ENCODE results near the gene SCN3B. TPM values are rescaled to one million over a fixed set of nuclear protein-coding genes. Genes with fewer than 3 reads are reported as not detected.

SCN3B gene
- total RNA-seq, 2 experiments from 2014 or later, result not detected

GRCh38 chr11:123690485-123690884, 36.1 kb upstream of the SCN3B start:
- H3K4me2 ChIP-seq (ENCODE audit: low read length), result no peak overlapping the region
- H3K4me1 ChIP-seq (ENCODE audit: insufficient read depth, low read length, poor library complexity, severe bottlenecking), result no peaks in the 10 kb centered on the region
- H3K36me3 ChIP-seq (ENCODE audit: insufficient read depth, low read length), result no peaks in the 10 kb centered on the region
- ChIA-PET CTCF (ENCODE audit: unreplicated experiment) (no interaction called here), POLR2A (interaction anchor here (0.7 to 0.9 kb wide), 2 partner anchors 65 to 77 kb away, joined by 3 read pairs; no protein-coding TSS in a partner anchor)
- H3K79me2 ChIP-seq (ENCODE audit: insufficient read depth, low read depth, low read length), result no peaks in the 10 kb centered on the region
- BruUV-seq (replicated peaks), result no TSS peak
- no peak for TF ChIP-seq EZH2phosphoT487 (IDR thresholded peaks at IDR 0.05; ENCODE audit: borderline replicate concordance, low read depth, low read length)
- TF ChIP-seq CTCF (conservative IDR thresholded peaks at IDR 0.05; ENCODE audit: low read length), result no peak
- no peaks in the 10 kb centered on the region for H3K9me2 ChIP-seq (ENCODE audit: insufficient read depth, low read length)
- H3K27ac ChIP-seq (ENCODE audit: low read depth, low read length, poor library complexity, severe bottlenecking), result no peak overlapping the region
- no peak overlapping the region for H3K4me3 ChIP-seq (ENCODE audit: low read depth, low read length, poor library complexity, severe bottlenecking)
- H4K20me1 ChIP-seq (ENCODE audit: insufficient read depth, low read length), result no peaks in the 10 kb centered on the region
- no peak for DNase-seq (ENCODE audit: low spot score)
- intact Hi-C loops (cut with micrococcal nuclease; ENCODE audit: unreplicated experiment), result no loop called here
- H2AFZ ChIP-seq (ENCODE audit: low read length), result no peak overlapping the region
- H3K9me3 ChIP-seq (ENCODE audit: low read length), result no peaks in the 10 kb centered on the region

GRCh38 chr11:123684601-123685000, 30.2 kb upstream of the SCN3B start:
- DNase-seq (ENCODE audit: low spot score), result no peak
- intact Hi-C loops (cut with micrococcal nuclease; ENCODE audit: unreplicated experiment), result no loop called here
- POLR2A ChIA-PET, result no interaction called here
- Histone ChIP-seq H4K20me1 (ENCODE audit: insufficient read depth, low read length) (no peaks in the 10 kb centered on the region), H3K4me3 (ENCODE audit: low read depth, low read length, poor library complexity, severe bottlenecking) (no peak overlapping the region), H3K36me3 (ENCODE audit: insufficient read depth, low read length) (no peaks in the 10 kb centered on the region), H3K79me2 (ENCODE audit: insufficient read depth, low read depth, low read length) (no peaks in the 10 kb centered on the region), H3K9me3 (ENCODE audit: low read length) (no peaks in the 10 kb centered on the region), H3K4me1 (ENCODE audit: insufficient read depth, low read length, poor library complexity, severe bottlenecking) (peaks cover 4% of the 10 kb centered on the region), H2AFZ (ENCODE audit: low read length) (no peak overlapping the region), H3K27ac (ENCODE audit: low read depth, low read length, poor library complexity, severe bottlenecking) (no peak overlapping the region), H3K4me2 (ENCODE audit: low read length) (no peak overlapping the region), H3K9me2 (ENCODE audit: insufficient read depth, low read length) (no peaks in the 10 kb centered on the region)
- CTCF ChIA-PET (ENCODE audit: unreplicated experiment), result no interaction called here
- BruUV-seq (replicated peaks), result no TSS peak
- TF ChIP-seq EZH2phosphoT487 (IDR thresholded peaks at IDR 0.05; ENCODE audit: borderline replicate concordance, low read depth, low read length) (no peak), CTCF (conservative IDR thresholded peaks at IDR 0.05; ENCODE audit: low read length) (no peak)

GRCh38 chr11:123683428-123684170, 29.2 kb upstream of the SCN3B start:
- H3K36me3 ChIP-seq (ENCODE audit: insufficient read depth, low read length), result no peaks in the 10 kb centered on the region
- intact Hi-C loops (cut with micrococcal nuclease; ENCODE audit: unreplicated experiment), result no loop called here
- H3K9me3 ChIP-seq (ENCODE audit: low read length), result no peaks in the 10 kb centered on the region
- peaks cover 4% of the 10 kb centered on the region for H3K4me1 ChIP-seq (ENCODE audit: insufficient read depth, low read length, poor library complexity, severe bottlenecking)
- DNase-seq (ENCODE audit: low spot score), result no peak
- TF ChIP-seq CTCF (conservative IDR thresholded peaks at IDR 0.05; ENCODE audit: low read length) (no peak), EZH2phosphoT487 (IDR thresholded peaks at IDR 0.05; ENCODE audit: borderline replicate concordance, low read depth, low read length) (no peak)
- ChIA-PET CTCF (ENCODE audit: unreplicated experiment) (interaction anchor here (0.6 kb wide), 1 partner anchor 494 kb away, joined by 3 read pairs; no protein-coding TSS in a partner anchor), POLR2A (no interaction called here)
- no peaks in the 10 kb centered on the region for H3K79me2 ChIP-seq (ENCODE audit: insufficient read depth, low read depth, low read length)
- H2AFZ ChIP-seq (ENCODE audit: low read length), result 0 out of 2 replicates have a peak overlapping the region, but pooled peaks have one; percentile 24
- no peak overlapping the region for H3K27ac ChIP-seq (ENCODE audit: low read depth, low read length, poor library complexity, severe bottlenecking)
- no peak overlapping the region for H3K4me2 ChIP-seq (ENCODE audit: low read length)
- H3K4me3 ChIP-seq (ENCODE audit: low read depth, low read length, poor library complexity, severe bottlenecking), result no peak overlapping the region
- BruUV-seq (replicated peaks), result no TSS peak
- H3K9me2 ChIP-seq (ENCODE audit: insufficient read depth, low read length), result no peaks in the 10 kb centered on the region
- no peaks in the 10 kb centered on the region for H4K20me1 ChIP-seq (ENCODE audit: insufficient read depth, low read length)

Measured in OCI-LY7 (cell line).